NCI-H526 treated with DMSO at 0.1 percent for 48 hours (cell line): ENCODE results near the gene RETREG1.
"Not testable (repeated sequence)": the region's sequence is repeated elsewhere in the genome, so short reads cannot be mapped to it uniquely, and the experiment has no call there.

Source experiments
- DNase-seq: peaks from one replicate; lab custom pipeline; 2025; lab: John Stamatoyannopoulos, UW

Gene RETREG1

DNA sequence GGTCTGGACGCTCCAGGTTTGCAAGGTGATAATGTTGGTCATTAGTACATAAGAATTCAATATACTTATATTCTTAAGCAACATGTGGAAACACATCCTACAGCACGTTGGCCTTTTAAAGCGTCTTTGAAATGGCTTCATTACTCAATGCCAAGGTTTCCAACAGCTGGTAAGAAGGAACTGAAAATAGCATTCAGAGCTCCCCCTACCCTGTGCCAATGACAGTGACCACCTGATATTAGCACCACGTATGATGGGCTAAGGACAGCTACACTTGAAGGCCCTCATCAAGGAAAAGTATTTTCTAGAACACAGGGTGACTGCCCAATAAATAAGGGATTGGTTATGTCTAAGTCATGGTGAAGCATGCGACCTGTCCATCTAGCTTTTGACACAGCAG lies 161.1 kb downstream of the RETREG1 start:
- no peak for DNase-seq

GRCh38 chr5:16454686-16455085 lies 162.1 kb downstream of the RETREG1 start:
- no peak for DNase-seq

DNA sequence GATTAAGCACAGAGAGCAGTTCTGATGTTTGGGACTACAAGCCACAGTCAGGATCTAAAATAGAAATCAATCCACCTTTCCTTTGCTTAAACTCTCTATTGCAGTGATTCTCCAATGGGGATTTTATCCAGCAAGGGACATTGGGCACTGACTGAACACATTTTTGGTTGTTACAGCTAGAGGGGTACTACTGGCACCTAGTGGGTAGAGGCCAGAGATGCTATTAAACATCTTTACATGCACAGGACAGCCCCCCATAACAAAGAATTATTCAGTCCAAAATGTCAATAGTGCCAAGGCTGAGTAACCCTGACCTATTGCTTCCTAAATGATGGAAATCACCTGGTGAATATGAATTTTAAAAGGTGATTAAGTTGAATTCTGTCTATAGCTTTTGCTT lies 163.2 kb downstream of the RETREG1 start:
- DNase-seq, result no peak

- no peak for DNase-seq
Measured at GRCh38 chr5:16450163-16450562, 166.6 kb downstream of the RETREG1 start.

- no peak for DNase-seq
Measured at GRCh38 chr5:16446993-16447392, 169.8 kb downstream of the RETREG1 start.

GRCh38 chr5:16437977-16438376 lies 178.8 kb downstream of the RETREG1 start:
- DNase-seq, result no peak

DNA sequence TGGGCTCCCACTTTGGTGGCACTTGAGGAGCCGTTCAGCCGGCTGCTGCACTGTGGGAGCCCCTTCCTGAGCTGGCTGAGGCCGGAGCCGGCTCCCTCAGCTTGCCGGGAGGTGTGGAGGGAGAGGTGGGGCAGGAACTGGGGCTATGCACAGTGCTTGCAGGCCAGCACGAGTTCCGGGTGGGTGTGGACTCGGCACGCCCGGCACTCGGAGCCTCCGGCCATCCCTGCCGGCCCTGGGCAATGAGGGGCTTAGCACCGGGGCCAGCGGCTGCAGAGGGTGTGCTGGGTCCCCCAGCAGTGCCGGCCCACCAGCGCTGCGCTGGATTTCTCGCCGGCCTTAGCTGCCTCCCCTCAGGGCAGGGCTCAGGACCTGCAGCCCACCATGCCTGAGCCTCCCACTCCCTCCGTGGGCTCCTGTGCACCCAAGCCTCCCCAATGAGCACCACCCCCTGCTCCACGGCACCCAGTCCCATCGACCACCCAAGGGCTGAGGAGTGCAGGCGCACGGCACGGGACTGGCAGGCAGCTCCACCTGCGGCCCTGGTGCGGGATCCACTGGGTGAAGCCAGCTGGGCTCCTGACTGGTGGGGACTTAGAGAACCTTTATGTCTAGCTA lies 180.6 kb downstream of the RETREG1 start:
- not testable (repeated sequence) for DNase-seq

DNA sequence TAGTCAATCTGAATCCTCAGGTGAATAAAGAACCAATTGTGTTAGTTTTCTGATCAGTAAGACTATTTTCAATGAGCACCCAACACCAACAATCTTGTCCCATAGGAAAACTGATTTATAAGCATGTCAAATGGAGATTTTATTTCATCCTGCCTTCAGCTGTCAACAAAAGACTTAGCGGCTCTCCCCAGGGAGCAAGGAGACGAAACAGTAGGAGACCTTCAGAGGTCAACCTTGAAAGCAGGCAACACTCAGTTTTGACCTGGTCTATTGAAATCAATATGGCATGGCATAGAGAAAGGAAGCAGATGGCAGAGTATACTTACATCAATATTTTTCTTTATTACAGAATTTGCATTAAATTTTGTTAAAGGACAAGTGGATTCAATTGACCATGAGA lies 185.3 kb downstream of the RETREG1 start:
- DNase-seq, result no peak

- DNase-seq, result no peak
Measured at GRCh38 chr5:16430349-16431089, 186.3 kb downstream of the RETREG1 start.

DNA sequence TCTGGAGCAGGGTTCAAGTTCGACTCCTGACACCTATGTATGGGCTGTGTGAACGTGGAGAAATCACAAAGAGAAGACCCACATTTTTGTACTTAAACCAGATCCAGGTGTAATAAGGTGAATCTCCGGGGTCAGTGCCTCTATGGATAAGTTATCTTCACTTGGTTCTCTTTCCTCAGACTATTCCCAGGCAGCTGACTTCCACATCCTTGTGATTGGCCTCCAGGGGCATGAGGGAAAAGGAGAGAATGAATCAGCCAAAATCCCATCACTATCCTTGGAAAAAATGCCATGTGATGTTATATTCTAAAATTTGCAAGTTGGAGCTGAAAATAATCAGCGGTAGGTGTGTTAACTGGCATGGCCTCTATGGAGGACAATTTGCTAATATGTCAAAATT lies 188.4 kb downstream of the RETREG1 start:
- DNase-seq, result no peak

DNA sequence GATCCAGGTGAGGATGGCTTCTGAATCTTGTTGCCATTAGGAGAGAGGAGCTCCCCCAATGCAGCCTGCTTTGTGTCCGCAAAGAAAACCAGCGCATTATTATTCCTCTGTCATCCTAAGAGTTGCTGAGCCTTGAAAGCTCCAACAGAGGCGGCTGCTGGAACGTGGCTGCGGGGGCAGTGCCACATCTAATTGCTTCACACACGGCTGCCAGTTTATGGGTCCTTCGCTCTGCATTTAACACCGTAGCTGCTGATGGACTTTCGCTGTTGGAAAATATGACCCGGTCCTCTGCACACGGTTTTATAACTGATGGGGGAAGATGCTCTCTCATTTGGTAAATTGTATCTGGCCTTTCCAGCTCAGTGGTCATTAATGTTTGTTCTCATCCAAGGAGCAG lies 189.2 kb downstream of the RETREG1 start:
- no peak for DNase-seq
